ENCODE results near the gene SAMD4A.
"Not testable (repeated sequence)": the region's sequence is repeated elsewhere in the genome, so short reads cannot be mapped to it uniquely, and the experiment has no call there.

The SAMD4A gene

DNA sequence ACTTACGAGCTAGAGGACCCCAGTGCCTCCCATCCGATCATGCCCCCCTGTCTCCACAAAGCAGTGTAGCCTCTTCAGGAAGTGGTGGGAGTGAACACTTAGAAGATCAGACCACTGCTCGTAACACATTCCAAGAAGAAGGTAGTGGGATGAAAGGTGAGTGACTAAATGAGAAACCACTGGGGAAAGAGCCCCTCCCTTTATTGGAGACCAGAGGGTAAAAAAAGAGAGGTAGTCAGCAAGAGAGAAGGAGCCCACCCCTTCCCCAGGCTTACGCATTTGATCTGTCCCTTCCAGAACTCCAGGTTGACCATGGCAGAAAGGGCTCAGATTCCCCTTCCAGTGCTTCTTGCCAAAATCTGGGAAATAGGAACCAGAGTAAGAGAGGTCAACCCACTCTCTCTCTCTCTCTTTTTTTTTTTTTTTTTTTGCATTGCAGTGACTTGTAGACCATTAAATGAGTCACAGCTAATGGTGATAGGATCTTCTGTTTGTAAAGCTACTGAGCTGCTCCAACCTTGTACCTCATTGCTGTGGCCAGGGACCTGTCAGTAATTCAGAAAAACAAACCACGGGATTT is 170.3 kb downstream of the SAMD4A start:
- peak in 2 of 4 experiments; percentile 14 to 39 for DNase-seq

DNA sequence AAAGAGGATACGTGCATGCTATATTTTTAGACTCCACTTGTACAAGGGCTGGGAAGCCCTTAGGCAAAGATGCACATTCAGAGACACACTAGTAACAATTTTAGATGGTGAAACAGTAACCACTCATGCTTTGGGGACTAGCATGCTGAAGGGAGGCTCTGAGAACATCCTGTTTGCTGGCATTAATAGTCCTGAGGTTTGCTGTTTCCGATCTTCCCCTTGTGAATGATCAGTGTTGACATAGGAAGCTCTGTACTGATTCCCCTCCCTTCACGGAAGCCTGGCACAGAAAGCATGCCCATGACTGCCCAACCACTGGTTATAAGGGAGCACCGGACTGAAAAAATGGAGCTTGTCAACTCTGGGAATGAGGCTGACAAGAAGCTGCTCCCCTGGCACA is 171.1 kb downstream of the SAMD4A start:
- DNase-seq = peak in 3 of 4 experiments; percentile 19 to 43 (median 33)

GRCh38 chr14:54739514-54739913 is 172.6 kb downstream of the SAMD4A start:
- no peak for DNase-seq

- no peak for DNase-seq
These were observed 175.8 kb downstream of the SAMD4A start for GRCh38 chr14:54742492-54743350.

DNA sequence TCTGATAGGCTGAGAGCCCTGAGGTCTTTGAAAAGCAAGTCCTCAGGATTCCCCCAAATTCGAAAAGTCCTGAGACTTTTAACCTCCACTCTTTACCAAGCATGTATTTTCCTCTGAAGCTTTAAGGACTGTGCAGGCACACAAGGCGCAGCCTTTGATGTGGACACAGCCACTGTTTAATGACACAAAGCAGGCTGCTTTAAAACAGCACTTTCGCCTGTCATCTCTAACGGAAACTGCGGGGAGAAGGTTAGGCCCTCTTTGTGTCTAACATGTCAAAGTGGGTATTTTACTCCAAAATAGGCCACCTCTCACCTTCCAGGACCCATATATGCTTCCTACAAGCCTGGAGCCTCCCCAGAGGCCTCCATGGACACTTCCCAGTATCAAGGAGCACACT is 176.5 kb downstream of the SAMD4A start:
- no peak for DNase-seq

- no peak for DNase-seq
These were observed 179.1 kb downstream of the SAMD4A start for GRCh38 chr14:54746019-54746418.

GRCh38 chr14:54747616-54748015 is 180.7 kb downstream of the SAMD4A start:
- no peak for DNase-seq

DNA sequence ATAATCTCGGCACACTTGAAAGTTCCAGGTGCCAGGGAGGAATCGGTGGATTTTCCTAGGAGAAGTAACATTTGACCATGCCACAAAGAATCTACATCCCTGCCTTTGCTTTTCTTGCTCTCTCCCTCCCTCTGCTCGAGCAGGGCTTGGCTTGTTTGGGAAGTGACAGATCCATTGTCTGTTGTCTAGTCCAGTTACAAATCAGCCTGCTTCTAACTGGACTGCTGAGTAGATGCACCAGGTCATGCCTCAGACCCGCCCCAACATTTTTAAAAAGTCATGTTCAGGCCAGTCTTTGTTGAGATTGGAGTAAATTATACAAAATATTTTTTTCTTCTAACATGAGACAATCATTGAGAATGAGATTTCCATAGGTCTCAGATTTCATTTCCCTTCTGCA is 182.3 kb downstream of the SAMD4A start:
- no peak for DNase-seq

DNA sequence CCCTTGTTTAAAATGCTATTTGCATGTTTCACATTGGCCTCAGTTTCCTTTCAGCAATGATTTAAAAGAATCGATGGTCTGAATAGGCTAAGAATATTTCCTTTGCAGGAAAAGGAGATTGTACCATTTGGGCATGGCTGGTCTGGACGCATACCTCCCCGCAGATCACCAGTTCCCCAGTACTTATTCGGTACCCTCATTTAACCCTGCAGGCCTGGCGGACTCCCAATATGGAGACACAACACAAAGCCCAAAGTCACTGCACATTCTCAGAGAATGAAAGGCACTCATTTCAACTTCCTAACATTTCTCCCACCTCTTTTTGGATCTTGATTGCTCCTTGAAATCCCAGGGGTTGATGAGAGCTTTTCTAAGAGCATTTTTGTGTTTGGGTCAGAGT is 182.8 kb downstream of the SAMD4A start:
- no peak for DNase-seq

GRCh38 chr14:54752611-54753010 is 185.7 kb downstream of the SAMD4A start:
- not testable (repeated sequence) for DNase-seq

GRCh38 chr14:54753396-54753795 is 186.5 kb downstream of the SAMD4A start:
- not testable (repeated sequence) for DNase-seq

DNA sequence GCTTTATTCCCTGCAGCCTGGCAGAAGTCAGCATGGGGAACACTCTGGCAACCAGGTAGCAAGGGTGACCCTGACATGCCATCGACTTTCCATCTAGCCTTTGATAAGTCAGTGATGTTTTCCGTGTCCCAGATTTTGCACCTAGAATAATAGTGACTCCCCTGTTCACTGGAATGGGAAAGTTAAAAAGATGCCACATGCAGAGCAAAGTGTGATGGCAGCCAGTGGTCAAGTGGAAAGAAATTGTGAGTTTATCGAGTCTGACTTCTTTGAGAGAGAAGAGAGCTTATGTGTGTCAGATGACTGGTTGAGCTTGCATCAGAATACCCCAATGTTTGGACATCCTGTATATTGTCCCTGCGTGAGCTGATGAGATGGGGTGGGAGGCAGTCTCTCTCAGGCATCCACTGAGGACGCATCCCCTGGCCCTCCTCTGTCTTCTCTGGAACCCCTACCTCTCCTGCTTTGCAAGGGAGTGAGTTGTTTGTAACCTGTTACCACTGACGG is 187.2 kb downstream of the SAMD4A start:
- DNase-seq = no peak

DNA sequence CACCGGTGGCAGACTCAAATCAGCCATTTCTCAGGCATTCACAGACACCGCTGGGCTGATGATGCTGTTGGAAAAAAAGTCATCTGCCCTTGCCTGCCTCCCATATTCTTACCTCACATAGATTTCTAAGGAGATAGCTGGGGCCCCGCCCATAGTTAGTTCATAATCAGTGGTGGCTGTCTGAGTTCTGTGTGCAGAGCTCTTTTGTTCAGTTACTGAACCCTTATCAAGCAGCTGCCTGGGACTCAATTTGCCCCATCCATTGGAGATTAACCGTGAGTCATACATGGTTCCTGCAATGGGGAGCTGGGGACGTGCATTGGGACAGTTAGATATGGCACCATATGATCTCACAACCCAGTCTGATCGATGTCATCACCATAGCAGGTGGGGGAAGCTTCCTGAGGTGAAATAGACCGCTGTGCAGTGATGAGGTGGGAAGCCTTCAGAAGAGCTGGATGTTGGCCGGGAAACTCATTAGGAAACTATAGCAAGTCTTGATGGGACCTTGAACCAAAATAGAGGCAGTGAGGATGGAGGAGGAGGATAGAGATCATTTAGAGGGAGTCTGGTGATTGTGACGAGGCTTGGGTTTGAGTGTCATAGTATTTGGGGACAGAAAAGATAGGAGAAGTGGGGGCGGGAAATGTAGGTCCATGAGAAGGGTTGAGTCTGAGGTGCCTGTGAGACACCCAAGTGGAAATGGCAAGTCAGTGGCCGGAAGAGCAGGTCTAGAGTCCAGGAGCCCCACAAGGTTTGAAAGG is 187.9 kb downstream of the SAMD4A start:
- DNase-seq = no peak

- no peak for DNase-seq
These were observed 189.9 kb downstream of the SAMD4A start for GRCh38 chr14:54756656-54757392.

GRCh38 chr14:54758041-54758440 is 191.1 kb downstream of the SAMD4A start:
- DNase-seq = no peak

GRCh38 chr14:54759982-54760585 is 193.2 kb downstream of the SAMD4A start:
- DNase-seq = no peak

GRCh38 chr14:54760866-54761575 is 194.1 kb downstream of the SAMD4A start:
- no peak for DNase-seq

- DNase-seq = no peak
These were observed 194.9 kb downstream of the SAMD4A start for GRCh38 chr14:54761835-54762234.

GRCh38 chr14:54762296-54762695 is 195.4 kb downstream of the SAMD4A start:
- DNase-seq = peak in 2 of 4 experiments; percentile 5 to 19

DNA sequence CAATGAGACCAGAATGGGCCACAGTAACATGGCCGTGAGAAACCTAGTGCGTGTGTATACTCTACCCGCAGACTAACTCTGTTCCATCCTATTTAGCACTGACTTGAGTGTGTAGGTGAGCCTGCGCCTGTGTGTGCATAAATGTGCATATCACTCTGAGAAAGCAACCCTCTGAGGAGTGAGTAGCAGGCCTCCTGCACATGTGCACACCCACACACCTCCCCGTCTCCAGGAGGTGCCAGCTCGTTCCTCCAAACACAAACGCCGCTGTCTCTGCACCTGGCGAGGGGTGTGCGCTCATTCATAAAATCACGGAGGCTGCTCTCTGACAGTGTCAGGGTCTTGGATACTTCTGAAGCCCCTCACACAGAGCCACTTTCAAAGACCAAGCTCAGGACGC is 196.8 kb downstream of the SAMD4A start:
- no peak for DNase-seq

All from suppressor macrophage (primary cell).